CD4-positive, alpha-beta memory T cell (primary cell): ENCODE results near the gene PERCC1. TPM values are rescaled to one million over a fixed set of nuclear protein-coding genes. Genes with fewer than 3 reads are reported as not detected.

ENCODE experiments used
- CTCF ChIA-PET: fragments of 350-600 bp; sonication (Branson Sonifier 250); formaldehyde crosslinking; loops from one replicate; lab custom pipeline; 2021; ENCODE audit warnings: inconsistent platforms; ENCODE audit not compliant: partially characterized antibody; lab: Charles Lee
- POLR2A ChIA-PET: fragments of 350-600 bp; sonication (Branson Sonifier 250); formaldehyde crosslinking; loops from one replicate; lab custom pipeline; 2021; ENCODE audit not compliant: partially characterized antibody; lab: Charles Lee
- DNase-seq, 5 donors: peaks; one replicate each; pipeline versions ENCODE4 v3.0.0 to v3.0.0-alpha.2; 2020 to 2022; ENCODE audit warnings: mixed read lengths in 1 of 5
- H3K27ac ChIP-seq: one replicate; pipeline ENCODE4 v1.7.0; 2013; ENCODE audit warnings: low read depth, low read length
- H3K27me3 ChIP-seq: 2 replicates; pipeline ENCODE4 v1.7.0; 2013; ENCODE audit warnings: mild to moderate bottlenecking, low read length, moderate library complexity; ENCODE audit not compliant: insufficient read depth
- H3K36me3 ChIP-seq: 2 replicates; pipeline ENCODE4 v1.7.0; 2013; ENCODE audit warnings: mild to moderate bottlenecking, low read length, moderate library complexity; ENCODE audit not compliant: insufficient read depth
- H3K4me1 ChIP-seq: 2 replicates; pipeline ENCODE4 v1.7.0; 2013; ENCODE audit warnings: mild to moderate bottlenecking, low read length, moderate library complexity; ENCODE audit not compliant: insufficient read depth
- H3K4me3 ChIP-seq, 2 donors: one replicate each; pipeline ENCODE4 v1.7.0; 2013; ENCODE audit warnings: low read length in 2 of 2, mild to moderate bottlenecking in 1 of 2
- H3K9me3 ChIP-seq, 2 donors: one replicate each; pipeline ENCODE4 v1.7.0; 2013; ENCODE audit warnings: low read length in 2 of 2, control low read depth in 1 of 2; ENCODE audit not compliant: control insufficient read depth in 1 of 2
- H3K27ac Mint-ChIP-seq, 7 donors: one replicate each; pipeline ENCODE4 v1.8.0; 2020 to 2021; ENCODE audit warnings: mixed read lengths in 7 of 7, mild to moderate bottlenecking in 6 of 7, inconsistent platforms in 3 of 7, moderate library complexity in 3 of 7
- H3K27me3 Mint-ChIP-seq, 2 donors: one replicate each; pipeline ENCODE4 v1.8.0; 2020 to 2021; ENCODE audit warnings: mixed read lengths in 2 of 2
- H3K36me3 Mint-ChIP-seq, 2 donors: one replicate each; pipeline ENCODE4 v1.8.0; 2020 to 2021; ENCODE audit warnings: mixed read lengths in 2 of 2, inconsistent platforms in 1 of 2, mild to moderate bottlenecking in 1 of 2
- H3K4me1 Mint-ChIP-seq, 4 donors: one replicate each; pipeline ENCODE4 v1.8.0; 2020 to 2021; ENCODE audit warnings: mixed read lengths in 4 of 4, mild to moderate bottlenecking in 1 of 4
- H3K4me3 Mint-ChIP-seq, 8 donors: one replicate each; pipeline ENCODE4 v1.8.0; 2020 to 2021; ENCODE audit warnings: mixed read lengths in 8 of 8, mild to moderate bottlenecking in 7 of 8, moderate library complexity in 6 of 8, inconsistent platforms in 3 of 8
- H3K9me3 Mint-ChIP-seq, 8 donors: one replicate each; pipeline ENCODE4 v1.8.0; 2020 to 2021; ENCODE audit warnings: mixed read lengths in 8 of 8, mild to moderate bottlenecking in 5 of 8, inconsistent platforms in 3 of 8, moderate library complexity in 1 of 8
- intact Hi-C: fragments of 100-400 bp; cut with micrococcal nuclease; formaldehyde crosslinking; loops from one replicate; pipeline ENCODE4 v1.15.1; 2023
- polyA plus RNA-seq, 2 donors: library from polyadenylated mRNA; unstranded; fragments of 300-500 nt; fragmentation: Illumina TruSeq; gene quantifications; one replicate each; pipeline ENCODE4 v1.2.3, GENCODE V29; 2021
- total RNA-seq, 2 experiments: library from RNA; stranded (reverse); gene quantifications; one replicate each; pipeline ENCODE4 v1.2.3, GENCODE V29; 2021

PERCC1 gene
- total and polyA plus RNA-seq, 4 experiments from 2014 or later, result 0.49 to 0.50 TPM; not detected in 2

DNA sequence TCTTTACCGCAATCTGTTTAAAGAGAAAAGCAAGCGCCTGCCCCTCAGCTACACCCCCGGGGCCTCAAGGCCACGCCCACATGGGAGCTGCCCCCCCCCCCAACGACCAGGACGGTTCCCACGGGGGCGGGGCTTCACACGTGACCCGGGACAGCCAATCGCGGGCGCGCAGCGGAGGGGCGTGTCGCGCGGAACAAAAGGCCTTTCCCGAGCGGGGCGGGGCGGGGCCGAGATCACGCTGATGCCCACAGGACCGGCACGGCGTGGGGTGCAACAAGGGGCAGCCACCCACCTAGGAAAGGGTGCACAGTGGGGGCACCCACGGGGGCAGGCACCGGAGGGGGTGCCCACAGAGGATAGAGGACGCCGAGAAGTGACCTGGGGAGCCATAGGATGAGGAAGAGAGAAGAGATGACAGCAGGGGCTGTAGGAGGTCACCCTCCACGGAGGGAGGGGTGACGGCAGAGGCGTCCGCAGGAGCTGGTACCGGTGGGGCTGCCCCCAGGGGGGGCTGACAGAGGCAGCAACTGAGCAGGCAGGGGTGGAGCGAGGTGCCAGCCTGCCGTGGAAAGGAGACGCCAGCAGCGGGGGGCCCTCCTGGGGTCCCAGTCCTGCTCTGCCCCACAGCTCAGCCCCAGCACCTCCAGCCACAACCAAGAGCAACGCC, 22.6 kb upstream of the PERCC1 start:
- H3K4me3 ChIP-seq, result peak overlapping the region in 1 of 2 donors; percentile 38
- peak overlapping the region; percentile 43 to 81 (median 72) for H3K4me3 Mint-ChIP-seq
- ChIA-PET POLR2A (interaction anchor here (0.6 to 3.0 kb wide), 4 partner anchors 13 to 100 kb away, joined by 3 to 15 read pairs (median 4); partner anchors contain the start of gene UQCC4), CTCF (no interaction called here)
- peak overlapping the region; percentile 10 for H3K27ac ChIP-seq
- peak; percentile 90 to 96 (median 92) for DNase-seq
- peaks cover 9 to 52% (median 20%) of the 10 kb centered on the region in 4 donors for H3K4me1 Mint-ChIP-seq
- H3K4me1 ChIP-seq, result peaks cover 27% of the 10 kb centered on the region
- H3K27me3 ChIP-seq, result no peaks in the 10 kb centered on the region
- peaks cover 5 to 26% of the 10 kb centered on the region in 2 donors for H3K36me3 Mint-ChIP-seq
- H3K27ac Mint-ChIP-seq, result peak overlapping the region in 6 of 7 donors; percentile 24 to 78 (median 60)
- H3K9me3 Mint-ChIP-seq, result peaks cover 0 to 2% (median 0%) of the 10 kb centered on the region in 8 donors
- no peaks in the 10 kb centered on the region for H3K9me3 ChIP-seq
- H3K27me3 Mint-ChIP-seq, result no peaks in the 10 kb centered on the region
- peaks cover 2% of the 10 kb centered on the region for H3K36me3 ChIP-seq
- intact Hi-C loops, result loop anchor here (1.0 kb wide), 1 partner anchor 12 kb away; the partner anchor contains the start of gene UQCC4

DNA sequence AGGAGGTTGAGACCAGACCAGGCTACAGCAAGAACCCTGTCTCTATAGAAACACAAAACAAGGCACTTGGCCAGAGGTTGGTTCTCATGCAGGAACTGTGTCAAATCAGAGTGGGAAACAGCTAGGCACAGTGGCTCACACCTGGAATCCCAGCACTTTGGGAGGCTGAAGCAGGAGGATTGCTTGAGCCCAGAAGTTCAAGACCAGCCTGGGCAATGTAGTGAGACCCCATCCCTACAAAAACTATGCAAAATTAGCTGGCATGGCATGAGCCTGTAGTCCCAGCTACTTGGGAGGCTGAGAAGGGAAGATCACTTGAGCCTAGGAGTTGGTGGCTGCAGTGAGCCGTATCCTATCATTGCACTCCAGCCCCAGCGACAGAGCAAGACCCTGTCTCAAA, 18.0 kb upstream of the PERCC1 start:
- Mint-ChIP-seq H3K9me3 (no peaks in the 10 kb centered on the region), H3K4me3 (peak overlapping the region; percentile 32 to 89 (median 68)), H3K27ac (peak overlapping the region in 6 of 7 donors; percentile 36 to 83 (median 58)), H3K4me1 (peaks cover 4 to 38% (median 24%) of the 10 kb centered on the region in 4 donors), H3K27me3 (no peaks in the 10 kb centered on the region), H3K36me3 (peaks cover 5 to 21% of the 10 kb centered on the region in 2 donors)
- H3K4me3 ChIP-seq, result no peak overlapping the region
- no peak overlapping the region for H3K27ac ChIP-seq
- no peaks in the 10 kb centered on the region for H3K36me3 ChIP-seq
- ChIA-PET CTCF (interaction anchor here (0.7 to 1.3 kb wide), 3 partner anchors 49 to 312 kb away, joined by 3 read pairs; no protein-coding TSS in a partner anchor), POLR2A (interaction anchor here (0.6 to 1.1 kb wide), 5 partner anchors 10 to 1108 kb away, joined by 3 read pairs; partner anchors contain the start of genes MAPK8IP3 and TMEM204)
- H3K9me3 ChIP-seq, result no peaks in the 10 kb centered on the region
- H3K27me3 ChIP-seq, result no peaks in the 10 kb centered on the region
- intact Hi-C loops, result loop anchor here (1.0 to 2.0 kb wide), 2 partner anchors 50 to 112 kb away; no protein-coding TSS in a partner anchor
- DNase-seq, result no peak
- H3K4me1 ChIP-seq, result peaks cover 27% of the 10 kb centered on the region

DNA sequence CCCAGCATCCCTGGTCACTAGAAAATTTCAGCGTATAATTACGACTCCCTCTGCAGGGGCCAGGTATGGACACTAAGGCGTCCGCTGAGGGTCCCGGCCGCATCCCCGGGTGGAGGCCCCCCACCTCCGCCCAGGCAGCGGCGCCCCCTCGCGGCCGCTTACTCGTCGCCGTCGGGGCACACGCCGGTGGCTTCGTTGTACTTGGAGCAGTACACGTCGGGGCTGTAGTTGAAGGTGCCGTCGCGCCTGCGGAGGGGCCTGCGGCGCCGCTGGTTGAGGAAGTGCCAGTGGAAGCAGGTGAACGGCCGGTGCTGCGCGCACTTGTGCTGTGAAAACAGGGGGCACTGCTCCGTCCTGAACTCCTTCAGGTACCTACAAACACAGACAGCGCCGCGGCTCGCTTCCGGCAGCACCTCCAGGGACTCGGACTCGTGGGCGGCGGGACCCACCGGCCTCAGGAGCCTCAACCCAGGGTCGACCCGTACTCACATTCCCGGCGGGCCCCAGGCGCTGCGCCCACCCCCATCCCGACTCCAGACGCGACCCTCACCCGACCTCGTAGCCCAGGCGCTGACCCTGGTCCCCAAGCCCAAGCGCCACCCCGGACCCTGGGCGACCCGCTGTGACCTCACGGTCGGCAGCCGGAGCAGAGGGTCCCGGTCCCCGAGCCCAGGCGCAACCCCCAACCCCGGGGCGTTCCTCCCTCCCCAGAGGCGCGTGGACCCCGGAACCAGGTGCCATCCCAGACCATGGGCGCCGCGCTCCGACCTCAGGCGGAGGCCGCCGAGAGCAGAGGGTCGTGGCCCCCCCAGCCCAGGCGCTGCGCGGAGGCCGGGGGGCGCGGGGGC, 17.0 kb upstream of the PERCC1 start:
- ChIA-PET POLR2A (no interaction called here), CTCF (interaction anchor here (1.3 kb wide), 1 partner anchor 50 kb away, joined by 3 read pairs; no protein-coding TSS in a partner anchor)
- peaks cover 20% of the 10 kb centered on the region for H3K4me1 ChIP-seq
- no peaks in the 10 kb centered on the region for H3K9me3 ChIP-seq
- no peaks in the 10 kb centered on the region for H3K36me3 ChIP-seq
- DNase-seq, result peak; percentile 52 to 74 (median 59)
- H3K27me3 Mint-ChIP-seq, result no peaks in the 10 kb centered on the region
- H3K4me1 Mint-ChIP-seq, result peaks cover 2 to 31% (median 18%) of the 10 kb centered on the region in 4 donors
- peaks cover 5 to 18% of the 10 kb centered on the region in 2 donors for H3K36me3 Mint-ChIP-seq
- peak overlapping the region; percentile 68 for H3K27ac ChIP-seq
- H3K4me3 Mint-ChIP-seq, result peak overlapping the region; percentile 78 to 89 (median 85)
- intact Hi-C loops, result loop anchor here (1.0 to 2.0 kb wide), 2 partner anchors 51 to 113 kb away; no protein-coding TSS in a partner anchor
- H3K27me3 ChIP-seq, result no peaks in the 10 kb centered on the region
- peak overlapping the region; percentile 80 to 91 (median 88) for H3K27ac Mint-ChIP-seq
- peak overlapping the region in 1 of 2 donors; percentile 75 for H3K4me3 ChIP-seq
- no peaks in the 10 kb centered on the region for H3K9me3 Mint-ChIP-seq

DNA sequence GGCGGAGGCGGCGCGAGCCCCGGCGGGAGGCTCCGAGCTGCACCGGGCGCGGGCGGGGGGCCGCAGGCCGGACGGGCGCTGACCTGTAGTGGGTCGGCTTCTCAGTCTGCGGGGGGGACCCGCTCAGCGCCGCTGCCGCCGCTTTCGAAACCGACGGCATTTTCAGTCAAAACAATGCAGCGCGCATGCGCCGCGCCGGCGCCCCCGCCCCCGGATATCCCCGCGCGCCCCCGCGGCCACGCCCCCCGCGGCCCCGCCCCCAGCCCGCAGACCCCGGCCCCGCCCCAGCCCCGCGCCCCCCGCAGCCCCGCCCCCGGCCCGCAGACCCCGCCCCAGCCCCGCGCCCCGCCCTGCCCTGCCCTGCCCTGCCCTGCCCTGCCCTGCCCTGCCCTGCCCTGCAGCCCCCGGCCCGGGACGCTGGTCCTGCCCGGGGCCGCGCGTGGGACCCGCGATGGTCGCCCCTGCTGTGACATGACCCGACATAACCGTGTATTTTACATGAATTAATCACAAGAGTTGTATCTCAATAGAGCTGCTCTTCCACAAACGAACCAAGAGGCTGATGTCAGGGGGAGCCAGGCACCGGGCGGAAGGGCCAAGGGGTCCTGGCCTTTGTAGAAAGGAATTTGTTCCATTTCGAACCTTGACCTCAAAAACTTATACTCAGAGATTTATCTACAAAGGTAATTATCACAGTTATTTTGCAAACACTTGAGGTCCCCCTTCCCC, 16.2 kb upstream of the PERCC1 start, which contains the start of gene UNKL:
Gene UNKL (minus strand): TSS at position 173 of the 729 bp plus-strand sequence. CDS start 13 bp downstream, at position 160.
- Mint-ChIP-seq H3K4me1 (peaks cover 2 to 28% (median 15%) of the 10 kb centered on the region in 4 donors), H3K36me3 (peaks cover 5 to 16% of the 10 kb centered on the region in 2 donors), H3K4me3 (peak within 1 kb of the TSS; percentile 76 to 89 (median 85)), H3K9me3 (no peaks in the 10 kb centered on the region), H3K27me3 (no peaks in the 10 kb centered on the region), H3K27ac (peak within 1 kb of the TSS; percentile 86 to 92 (median 90))
- ChIA-PET POLR2A (no interaction called here), CTCF (interaction anchor here (0.6 kb wide), 1 partner anchor 46 kb away, joined by 3 read pairs; no protein-coding TSS in a partner anchor)
- H3K27ac ChIP-seq, result peak within 1 kb of the TSS; percentile 68
- intact Hi-C loops, result no loop called here
- no peaks in the 10 kb centered on the region for H3K27me3 ChIP-seq
- no peaks in the 10 kb centered on the region for H3K9me3 ChIP-seq
- DNase-seq, result peak; percentile 79 to 82 (median 80)
- peak within 1 kb of the TSS in 1 of 2 donors; percentile 75 for H3K4me3 ChIP-seq
- no peaks in the 10 kb centered on the region for H3K36me3 ChIP-seq
- H3K4me1 ChIP-seq, result peaks cover 21% of the 10 kb centered on the region

DNA sequence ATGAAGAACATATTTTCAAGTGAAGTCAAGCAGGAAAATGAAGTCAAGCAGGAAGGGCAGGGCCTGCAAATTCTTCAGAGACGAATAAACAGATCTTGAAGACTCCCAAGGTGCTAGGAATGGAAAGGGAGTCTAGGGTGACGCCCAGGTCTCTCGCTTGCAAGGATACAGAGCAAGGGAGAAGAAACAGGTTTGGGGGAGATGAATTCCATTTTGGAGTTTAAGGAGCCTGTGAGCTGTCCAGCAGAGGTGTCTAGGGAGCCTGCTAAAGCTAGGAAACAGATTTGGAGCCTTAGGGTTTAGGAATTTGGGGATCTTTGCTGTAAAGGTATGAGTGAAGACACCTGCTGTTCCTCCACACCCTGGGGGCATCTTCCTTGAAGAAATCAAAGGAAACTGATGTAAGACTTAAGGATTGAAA, 14.3 kb upstream of the PERCC1 start:
- Histone ChIP-seq H3K9me3 (no peaks in the 10 kb centered on the region), H3K27me3 (no peaks in the 10 kb centered on the region), H3K27ac (no peak overlapping the region), H3K4me1 (peaks cover 32% of the 10 kb centered on the region), H3K4me3 (no peak overlapping the region), H3K36me3 (no peaks in the 10 kb centered on the region)
- H3K9me3 Mint-ChIP-seq, result no peaks in the 10 kb centered on the region
- H3K36me3 Mint-ChIP-seq, result peaks cover 5 to 16% of the 10 kb centered on the region in 2 donors
- H3K27me3 Mint-ChIP-seq, result peaks cover 0 to 3% of the 10 kb centered on the region in 2 donors
- DNase-seq, result no peak
- peak overlapping the region in 4 of 8 donors; percentile 29 to 72 (median 54) for H3K4me3 Mint-ChIP-seq
- peaks cover 6 to 45% (median 24%) of the 10 kb centered on the region in 4 donors for H3K4me1 Mint-ChIP-seq
- CTCF ChIA-PET, result interaction anchor here (0.5 to 0.7 kb wide), 2 partner anchors 119 to 533 kb away, joined by 3 to 5 read pairs; no protein-coding TSS in a partner anchor
- intact Hi-C loops, result no loop called here
- POLR2A ChIA-PET, result interaction anchor here (0.9 kb wide), 1 partner anchor 26 kb away, joined by 3 read pairs; no protein-coding TSS in a partner anchor
- H3K27ac Mint-ChIP-seq, result peak overlapping the region in 6 of 7 donors; percentile 10 to 91 (median 38)

DNA sequence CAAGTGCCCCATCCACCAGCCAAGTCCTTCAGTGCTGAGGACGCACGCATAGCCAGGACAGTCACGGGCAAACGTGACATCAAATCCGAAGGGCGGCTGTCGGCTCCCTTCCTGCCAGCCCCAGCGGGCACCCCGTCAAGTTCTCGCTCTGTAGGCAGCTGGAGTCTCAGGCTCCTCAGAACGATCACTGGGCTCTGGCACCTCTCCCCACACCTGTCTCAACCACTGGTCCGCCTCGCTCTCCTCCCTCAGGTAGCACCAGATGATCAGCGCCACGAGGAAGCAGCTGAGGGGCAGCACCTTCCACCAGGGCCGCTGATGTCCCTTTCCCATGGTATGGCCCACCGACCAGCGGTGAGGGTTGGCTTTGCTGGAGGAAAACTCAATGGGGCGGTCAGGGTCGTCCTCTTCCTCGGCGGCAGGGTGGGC, 10.8 kb upstream of the PERCC1 start:
- peak overlapping the region; percentile 85 for H3K27ac ChIP-seq
- no peaks in the 10 kb centered on the region for H3K9me3 ChIP-seq
- H3K36me3 ChIP-seq, result no peaks in the 10 kb centered on the region
- DNase-seq, result no peak
- H3K4me3 ChIP-seq, result peak overlapping the region; percentile 64 to 78
- intact Hi-C loops, result loop anchor here (1.0 to 5.0 kb wide), 8 partner anchors 12 to 362 kb away; partner anchors contain the start of genes CLCN7, CRAMP1, IFT140 and MAPK8IP3
- no peaks in the 10 kb centered on the region for H3K27me3 ChIP-seq
- peaks cover 0 to 3% of the 10 kb centered on the region in 2 donors for H3K27me3 Mint-ChIP-seq
- peaks cover 0 to 7% of the 10 kb centered on the region in 2 donors for H3K36me3 Mint-ChIP-seq
- H3K4me1 ChIP-seq, result peaks cover 12% of the 10 kb centered on the region
- ChIA-PET CTCF (interaction anchor here (1.0 to 1.9 kb wide), 2 partner anchors 57 to 286 kb away, joined by 4 to 6 read pairs; partner anchors contain the start of gene MAPK8IP3), POLR2A (interaction anchor here (0.6 to 3.4 kb wide), 24 partner anchors 9 to 780 kb away, joined by 3 to 27 read pairs (median 5); partner anchors contain the start of genes CRAMP1, IFT140, JPT2 and MAPK8IP3)
- H3K27ac Mint-ChIP-seq, result peak overlapping the region; percentile 64 to 100 (median 91)
- H3K4me1 Mint-ChIP-seq, result peaks cover 5 to 29% (median 15%) of the 10 kb centered on the region in 4 donors
- no peaks in the 10 kb centered on the region for H3K9me3 Mint-ChIP-seq
- H3K4me3 Mint-ChIP-seq, result peak overlapping the region; percentile 79 to 97 (median 92)
